ENCODE measurements around the gene EPHB2. TPM values are rescaled to one million over a fixed set of nuclear protein-coding genes. Genes with fewer than 3 reads are reported as not detected.

The EPHB2 gene
- total RNA-seq, 6 experiments from 2014 or later, result 13.1 to 36.4 (median 30.9) TPM

- Mint-ChIP-seq H3K27me3 (ENCODE audit: insufficient read depth) (peaks cover 12% of the 10 kb centered on the region), H3K27ac (no peak overlapping the region)
These were observed 68.4 kb downstream of the EPHB2 start for GRCh38 chr1:22778862-22779520.

GRCh38 chr1:22780696-22781095, 70.1 kb downstream of the EPHB2 start:
- Mint-ChIP-seq H3K36me3 (ENCODE audit: low read depth) (no peaks in the 10 kb centered on the region), H3K4me3 (no peak overlapping the region), H3K27ac (no peak overlapping the region), H3K27me3 (ENCODE audit: insufficient read depth) (peaks cover 6% of the 10 kb centered on the region), H3K9me3 (no peaks in the 10 kb centered on the region), H3K4me1 (ENCODE audit: low read depth) (peaks cover 10% of the 10 kb centered on the region)
- no peak for TF ChIP-seq CTCF (IDR thresholded peaks at IDR 0.05)
- DNase-seq, result no peak

More at GRCh38 chr1:22778862-22779520, 68.4 kb downstream of the EPHB2 start:
- no peak for TF ChIP-seq CTCF (IDR thresholded peaks at IDR 0.05)
- no peak for DNase-seq
- no peaks in the 10 kb centered on the region for H3K9me3 Mint-ChIP-seq
- no peak overlapping the region for H3K4me3 Mint-ChIP-seq
- H3K36me3 Mint-ChIP-seq (ENCODE audit: low read depth), result peaks cover 5% of the 10 kb centered on the region; the same call in 1 of the 2 replicates
- peaks cover 23% of the 10 kb centered on the region for H3K4me1 Mint-ChIP-seq (ENCODE audit: low read depth)

- peaks cover 7% of the 10 kb centered on the region for H3K27me3 Mint-ChIP-seq (ENCODE audit: insufficient read depth)
- H3K4me3 Mint-ChIP-seq, result no peak overlapping the region
- no peak for TF ChIP-seq CTCF (IDR thresholded peaks at IDR 0.05)
- H3K27ac Mint-ChIP-seq, result no peak overlapping the region
- no peak for DNase-seq
- H3K4me1 Mint-ChIP-seq (ENCODE audit: low read depth), result peaks cover 2% of the 10 kb centered on the region
- H3K36me3 Mint-ChIP-seq (ENCODE audit: low read depth), result no peaks in the 10 kb centered on the region
- no peaks in the 10 kb centered on the region for H3K9me3 Mint-ChIP-seq
These were observed 70.8 kb downstream of the EPHB2 start for GRCh38 chr1:22781483-22781882.

GRCh38 chr1:22782406-22782805, 71.8 kb downstream of the EPHB2 start:
- no peak for TF ChIP-seq CTCF (IDR thresholded peaks at IDR 0.05)
- no peaks in the 10 kb centered on the region for H3K9me3 Mint-ChIP-seq
- H3K4me1 Mint-ChIP-seq (ENCODE audit: low read depth), result no peaks in the 10 kb centered on the region
- no peak overlapping the region for H3K4me3 Mint-ChIP-seq
- peaks cover 3% of the 10 kb centered on the region for H3K27me3 Mint-ChIP-seq (ENCODE audit: insufficient read depth)
- no peak for DNase-seq
- no peaks in the 10 kb centered on the region for H3K36me3 Mint-ChIP-seq (ENCODE audit: low read depth)
- H3K27ac Mint-ChIP-seq, result no peak overlapping the region

GRCh38 chr1:22784317-22784716, 73.7 kb downstream of the EPHB2 start:
- Mint-ChIP-seq H3K36me3 (ENCODE audit: low read depth) (no peaks in the 10 kb centered on the region), H3K27ac (no peak overlapping the region), H3K27me3 (ENCODE audit: insufficient read depth) (peaks cover 3% of the 10 kb centered on the region), H3K4me1 (ENCODE audit: low read depth) (no peaks in the 10 kb centered on the region), H3K9me3 (no peaks in the 10 kb centered on the region), H3K4me3 (no peak overlapping the region)
- DNase-seq, result no peak
- no peak for TF ChIP-seq CTCF (IDR thresholded peaks at IDR 0.05)
